ENCODE data around the gene SMPDL3A.

SMPDL3A gene

GRCh38 chr6:122790028-122790422, 967 bp downstream of the SMPDL3A start:
- peak overlapping the region; percentile 90 for H3K4me3 ChIP-seq (ENCODE audit: low read depth, low read length)

GRCh38 chr6:122790423-122791309, 1.6 kb downstream of the SMPDL3A start:
- no peak overlapping the region for H3K27ac ChIP-seq (ENCODE audit: low read depth, low read length)
- peak overlapping the region; percentile 90 for H3K4me3 ChIP-seq (ENCODE audit: low read depth, low read length)
- H3K36me3 ChIP-seq (ENCODE audit: control insufficient read depth, insufficient read depth, low read length): no peaks in the 10 kb centered on the region
- H3K9ac ChIP-seq (ENCODE audit: low read length): peak overlapping the region; percentile 65
- H3K9me3 ChIP-seq (ENCODE audit: control insufficient read depth, insufficient read depth, low read depth, low read length): no peaks in the 10 kb centered on the region
- peaks cover 31% of the 10 kb centered on the region for H3K4me1 ChIP-seq (ENCODE audit: control insufficient read depth, insufficient read depth, low read length)
- H3K27me3 ChIP-seq (ENCODE audit: control insufficient read depth, insufficient read depth, low read length): peaks cover 28% of the 10 kb centered on the region

More at GRCh38 chr6:122790028-122790422, 967 bp downstream of the SMPDL3A start:
- Histone ChIP-seq H3K9me3 (ENCODE audit: control insufficient read depth, insufficient read depth, low read depth, low read length) (no peaks in the 10 kb centered on the region), H3K4me1 (ENCODE audit: control insufficient read depth, insufficient read depth, low read length) (peaks cover 31% of the 10 kb centered on the region), H3K36me3 (ENCODE audit: control insufficient read depth, insufficient read depth, low read length) (no peaks in the 10 kb centered on the region), H3K9ac (ENCODE audit: low read length) (peak overlapping the region; percentile 65), H3K27ac (ENCODE audit: low read depth, low read length) (peak overlapping the region; percentile 21; the same call in 1 of the 2 replicates), H3K27me3 (ENCODE audit: control insufficient read depth, insufficient read depth, low read length) (peaks cover 28% of the 10 kb centered on the region)

DNA sequence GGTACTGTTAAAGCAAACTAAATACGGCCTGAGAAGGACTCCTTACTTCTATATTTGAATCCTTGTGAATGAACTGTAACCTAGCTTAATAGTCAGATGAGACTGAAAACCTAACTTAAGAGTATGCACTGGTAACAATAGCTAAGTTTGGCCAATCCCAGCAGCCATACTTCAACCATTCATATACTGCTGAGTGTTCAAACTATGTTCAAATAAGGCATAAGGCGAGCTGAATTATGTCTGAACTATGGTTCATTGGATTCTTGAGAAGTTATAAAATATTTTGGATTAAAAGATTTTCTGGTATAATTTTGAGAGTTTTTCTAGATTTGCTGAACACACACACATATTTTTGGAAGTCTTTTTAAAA, 2.2 kb downstream of the SMPDL3A start:
- Histone ChIP-seq H3K4me1 (ENCODE audit: control insufficient read depth, insufficient read depth, low read length) (peaks cover 31% of the 10 kb centered on the region), H3K4me3 (ENCODE audit: low read depth, low read length) (0 out of 2 replicates have a peak overlapping the region, but pooled peaks have one; percentile 90), H3K27ac (ENCODE audit: low read depth, low read length) (no peak overlapping the region), H3K9ac (ENCODE audit: low read length) (no peak overlapping the region), H3K27me3 (ENCODE audit: control insufficient read depth, insufficient read depth, low read length) (peaks cover 28% of the 10 kb centered on the region), H3K36me3 (ENCODE audit: control insufficient read depth, insufficient read depth, low read length) (no peaks in the 10 kb centered on the region), H3K9me3 (ENCODE audit: control insufficient read depth, insufficient read depth, low read depth, low read length) (no peaks in the 10 kb centered on the region)

- Histone ChIP-seq H3K4me1 (ENCODE audit: control insufficient read depth, insufficient read depth, low read length) (peaks cover 24% of the 10 kb centered on the region), H3K27ac (ENCODE audit: low read depth, low read length) (no peak overlapping the region), H3K9ac (ENCODE audit: low read length) (no peak overlapping the region), H3K36me3 (ENCODE audit: control insufficient read depth, insufficient read depth, low read length) (no peaks in the 10 kb centered on the region), H3K4me3 (ENCODE audit: low read depth, low read length) (no peak overlapping the region), H3K27me3 (ENCODE audit: control insufficient read depth, insufficient read depth, low read length) (peaks cover 22% of the 10 kb centered on the region), H3K9me3 (ENCODE audit: control insufficient read depth, insufficient read depth, low read depth, low read length) (no peaks in the 10 kb centered on the region)
Measured at GRCh38 chr6:122792766-122793165, 3.7 kb downstream of the SMPDL3A start.

- Histone ChIP-seq H3K4me1 (ENCODE audit: control insufficient read depth, insufficient read depth, low read length) (0 out of 2 replicates have a peak, but pooled peaks cover 7% of the 10 kb centered on the region), H3K36me3 (ENCODE audit: control insufficient read depth, insufficient read depth, low read length) (no peaks in the 10 kb centered on the region), H3K4me3 (ENCODE audit: low read depth, low read length) (no peak overlapping the region), H3K27ac (ENCODE audit: low read depth, low read length) (no peak overlapping the region), H3K9ac (ENCODE audit: low read length) (no peak overlapping the region), H3K27me3 (ENCODE audit: control insufficient read depth, insufficient read depth, low read length) (no peaks in the 10 kb centered on the region), H3K9me3 (ENCODE audit: control insufficient read depth, insufficient read depth, low read depth, low read length) (no peaks in the 10 kb centered on the region)
Measured at GRCh38 chr6:122797537-122797936, 8.5 kb downstream of the SMPDL3A start.

DNA sequence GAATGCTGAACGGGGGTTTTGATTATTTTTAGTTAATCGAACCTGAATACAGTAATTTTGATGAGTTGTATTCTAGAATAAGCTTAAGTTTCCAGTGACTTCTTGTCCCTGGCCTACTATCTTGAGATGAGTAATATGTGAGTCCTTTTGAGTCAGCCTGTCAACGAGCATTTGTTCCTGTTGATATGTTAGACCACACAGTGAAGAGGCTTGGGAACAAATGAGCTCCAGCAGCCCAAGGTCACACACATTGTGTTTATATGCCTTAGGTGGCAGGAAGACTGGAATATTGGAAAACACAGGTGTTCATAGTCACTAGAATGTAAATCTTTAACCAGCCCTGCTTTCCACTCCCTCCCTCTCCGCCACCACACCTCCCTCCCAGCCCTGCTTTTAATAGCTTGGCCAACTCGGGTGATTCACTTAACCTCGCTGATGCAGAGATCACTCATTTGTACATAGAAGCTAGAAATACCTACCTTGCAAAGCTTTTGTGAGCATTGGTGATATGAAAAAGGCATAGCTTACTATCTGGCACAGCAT, 9.1 kb downstream of the SMPDL3A start:
- no peaks in the 10 kb centered on the region for H3K36me3 ChIP-seq (ENCODE audit: control insufficient read depth, insufficient read depth, low read length)
- H3K9ac ChIP-seq (ENCODE audit: low read length): no peak overlapping the region
- 0 out of 2 replicates have a peak, but pooled peaks cover 7% of the 10 kb centered on the region for H3K4me1 ChIP-seq (ENCODE audit: control insufficient read depth, insufficient read depth, low read length)
- no peak overlapping the region for H3K27ac ChIP-seq (ENCODE audit: low read depth, low read length)
- H3K27me3 ChIP-seq (ENCODE audit: control insufficient read depth, insufficient read depth, low read length): no peaks in the 10 kb centered on the region
- H3K9me3 ChIP-seq (ENCODE audit: control insufficient read depth, insufficient read depth, low read depth, low read length): no peaks in the 10 kb centered on the region
- no peak overlapping the region for H3K4me3 ChIP-seq (ENCODE audit: low read depth, low read length)

GRCh38 chr6:122799140-122799745, 10.2 kb downstream of the SMPDL3A start:
- H3K4me1 ChIP-seq (ENCODE audit: control insufficient read depth, insufficient read depth, low read length): 0 out of 2 replicates have a peak, but pooled peaks cover 7% of the 10 kb centered on the region
- no peaks in the 10 kb centered on the region for H3K36me3 ChIP-seq (ENCODE audit: control insufficient read depth, insufficient read depth, low read length)
- no peaks in the 10 kb centered on the region for H3K9me3 ChIP-seq (ENCODE audit: control insufficient read depth, insufficient read depth, low read depth, low read length)
- H3K4me3 ChIP-seq (ENCODE audit: low read depth, low read length): no peak overlapping the region
- H3K9ac ChIP-seq (ENCODE audit: low read length): no peak overlapping the region
- H3K27ac ChIP-seq (ENCODE audit: low read depth, low read length): no peak overlapping the region
- no peaks in the 10 kb centered on the region for H3K27me3 ChIP-seq (ENCODE audit: control insufficient read depth, insufficient read depth, low read length)

GRCh38 chr6:122799916-122800686, 11.0 kb downstream of the SMPDL3A start:
- 0 out of 2 replicates have a peak, but pooled peaks cover 7% of the 10 kb centered on the region for H3K4me1 ChIP-seq (ENCODE audit: control insufficient read depth, insufficient read depth, low read length)
- H3K4me3 ChIP-seq (ENCODE audit: low read depth, low read length): no peak overlapping the region
- H3K27ac ChIP-seq (ENCODE audit: low read depth, low read length): no peak overlapping the region
- no peaks in the 10 kb centered on the region for H3K36me3 ChIP-seq (ENCODE audit: control insufficient read depth, insufficient read depth, low read length)
- H3K27me3 ChIP-seq (ENCODE audit: control insufficient read depth, insufficient read depth, low read length): no peaks in the 10 kb centered on the region
- no peaks in the 10 kb centered on the region for H3K9me3 ChIP-seq (ENCODE audit: control insufficient read depth, insufficient read depth, low read depth, low read length)
- no peak overlapping the region for H3K9ac ChIP-seq (ENCODE audit: low read length)

DNA sequence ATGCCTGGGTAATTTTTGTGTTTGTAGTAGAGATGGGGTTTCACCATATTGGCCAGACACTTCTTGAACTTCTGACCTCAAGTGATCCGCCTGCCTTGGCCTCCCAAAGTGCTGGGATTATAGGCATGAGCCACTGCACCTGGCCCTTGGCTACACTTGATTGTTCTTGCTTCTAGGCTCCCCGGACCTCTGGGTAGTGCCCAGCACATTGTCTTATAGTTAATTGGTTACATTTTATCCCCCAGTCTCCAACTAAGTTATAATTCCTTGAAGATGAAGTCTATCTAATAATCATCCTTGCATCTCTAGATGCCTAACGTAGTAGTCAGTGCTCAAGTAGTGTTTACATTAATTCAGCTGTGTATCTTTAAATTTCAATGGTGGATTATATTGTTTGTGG, 11.8 kb downstream of the SMPDL3A start:
- H3K36me3 ChIP-seq (ENCODE audit: control insufficient read depth, insufficient read depth, low read length): no peaks in the 10 kb centered on the region
- H3K4me3 ChIP-seq (ENCODE audit: low read depth, low read length): no peak overlapping the region
- no peaks in the 10 kb centered on the region for H3K9me3 ChIP-seq (ENCODE audit: control insufficient read depth, insufficient read depth, low read depth, low read length)
- H3K27ac ChIP-seq (ENCODE audit: low read depth, low read length): no peak overlapping the region
- no peak overlapping the region for H3K9ac ChIP-seq (ENCODE audit: low read length)
- no peaks in the 10 kb centered on the region for H3K27me3 ChIP-seq (ENCODE audit: control insufficient read depth, insufficient read depth, low read length)
- 0 out of 2 replicates have a peak, but pooled peaks cover 7% of the 10 kb centered on the region for H3K4me1 ChIP-seq (ENCODE audit: control insufficient read depth, insufficient read depth, low read length)

GRCh38 chr6:122801397-122801796, 12.3 kb downstream of the SMPDL3A start:
- H3K4me1 ChIP-seq (ENCODE audit: control insufficient read depth, insufficient read depth, low read length): 0 out of 2 replicates have a peak, but pooled peaks cover 7% of the 10 kb centered on the region
- no peak overlapping the region for H3K27ac ChIP-seq (ENCODE audit: low read depth, low read length)
- H3K9ac ChIP-seq (ENCODE audit: low read length): no peak overlapping the region
- no peak overlapping the region for H3K4me3 ChIP-seq (ENCODE audit: low read depth, low read length)
- H3K27me3 ChIP-seq (ENCODE audit: control insufficient read depth, insufficient read depth, low read length): no peaks in the 10 kb centered on the region
- no peaks in the 10 kb centered on the region for H3K36me3 ChIP-seq (ENCODE audit: control insufficient read depth, insufficient read depth, low read length)
- no peaks in the 10 kb centered on the region for H3K9me3 ChIP-seq (ENCODE audit: control insufficient read depth, insufficient read depth, low read depth, low read length)

Data from HUES6 (cell line).